Astrocyte of the cerebellum (primary cell): ENCODE data around the gene CHML.

Experiments used
- DNase-seq: peaks from one replicate; pipeline ENCODE4 v3.0.0-alpha.2; 2011; ENCODE audit warnings: low read depth
- H3K4me3 ChIP-seq: 2 replicates; pipeline ENCODE4 v1.5.1; 2011; ENCODE audit warnings: mild to moderate bottlenecking, low read depth, low read length, moderate library complexity
- CTCF ChIP-seq: IDR thresholded peaks from 2 replicates; pipeline ENCODE4 v1.5.1; 2012; ENCODE audit warnings: low read length, low read depth, moderate library complexity, mild to moderate bottlenecking; ENCODE audit errors: missing control alignments
- in situ Hi-C: cut with HindIII; loops from 2 replicates; pipeline ENCODE4 v1.10.0; 2017; ENCODE audit warnings: low sequenced_read_pairs

The CHML gene

GRCh38 chr1:241590719-241591118, 49.5 kb downstream of the CHML start:
- DNase-seq: no peak
- in situ Hi-C loops: no loop called here
- TF ChIP-seq CTCF: no peak
- no peak overlapping the region for H3K4me3 ChIP-seq
